ENCODE data around the gene WDR70.

DNA sequence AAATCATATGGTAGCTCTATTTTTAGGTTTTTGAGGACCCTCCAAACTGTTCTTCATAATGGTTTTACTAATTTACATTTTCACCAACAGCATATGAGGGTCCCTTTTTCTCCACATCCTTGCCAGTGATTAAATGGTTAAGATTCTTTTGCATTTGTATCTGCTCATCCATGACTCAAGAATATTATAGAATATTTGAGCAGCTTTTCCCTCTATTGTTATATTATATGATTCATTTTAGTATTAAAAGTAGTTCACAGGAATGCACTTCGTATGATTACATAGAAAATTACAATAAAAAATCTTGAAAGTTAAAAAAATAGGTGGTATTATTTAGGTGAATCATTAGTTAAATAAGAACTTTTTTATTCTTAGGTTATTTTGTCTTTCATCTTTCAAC is 140.7 kb downstream of the WDR70 start:
- TF ChIP-seq, protein P1, sequence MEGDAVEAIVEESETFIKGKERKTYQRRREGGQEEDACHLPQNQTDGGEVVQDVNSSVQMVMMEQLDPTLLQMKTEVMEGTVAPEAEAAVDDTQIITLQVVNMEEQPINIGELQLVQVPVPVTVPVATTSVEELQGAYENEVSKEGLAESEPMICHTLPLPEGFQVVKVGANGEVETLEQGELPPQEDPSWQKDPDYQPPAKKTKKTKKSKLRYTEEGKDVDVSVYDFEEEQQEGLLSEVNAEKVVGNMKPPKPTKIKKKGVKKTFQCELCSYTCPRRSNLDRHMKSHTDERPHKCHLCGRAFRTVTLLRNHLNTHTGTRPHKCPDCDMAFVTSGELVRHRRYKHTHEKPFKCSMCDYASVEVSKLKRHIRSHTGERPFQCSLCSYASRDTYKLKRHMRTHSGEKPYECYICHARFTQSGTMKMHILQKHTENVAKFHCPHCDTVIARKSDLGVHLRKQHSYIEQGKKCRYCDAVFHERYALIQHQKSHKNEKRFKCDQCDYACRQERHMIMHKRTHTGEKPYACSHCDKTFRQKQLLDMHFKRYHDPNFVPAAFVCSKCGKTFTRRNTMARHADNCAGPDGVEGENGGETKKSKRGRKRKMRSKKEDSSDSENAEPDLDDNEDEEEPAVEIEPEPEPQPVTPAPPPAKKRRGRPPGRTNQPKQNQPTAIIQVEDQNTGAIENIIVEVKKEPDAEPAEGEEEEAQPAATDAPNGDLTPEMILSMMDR (IDR thresholded peaks at IDR 0.05), result no peak
- TF ChIP-seq POLR2A (IDR thresholded peaks at IDR 0.05), result no peak
- no peak for TF ChIP-seq EP300 (IDR thresholded peaks at IDR 0.05)

All from ovary (tissue), 3 donors.